ENCODE results near the gene SMARCA2.

DNA sequence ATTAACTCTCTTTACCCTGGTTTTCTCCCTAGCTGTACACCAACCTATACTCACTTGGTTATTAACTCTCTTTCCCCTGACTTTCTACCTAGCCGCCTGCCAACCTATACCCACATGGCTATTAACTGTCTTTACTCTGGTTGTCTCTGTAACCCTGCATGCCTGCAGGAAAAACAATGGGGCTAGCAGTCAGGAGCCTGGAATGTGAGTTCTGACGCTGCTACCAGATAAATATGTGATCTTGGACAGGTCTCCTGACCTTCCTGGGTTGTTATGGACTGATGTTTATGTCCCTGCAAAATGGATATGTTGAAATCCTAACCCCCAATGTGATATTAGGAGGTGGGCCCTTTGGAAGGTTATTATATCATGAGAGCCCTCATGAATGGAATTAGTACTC is 119.2 kb downstream of the SMARCA2 start:
- TF ChIP-seq FOXP2 (optimal IDR thresholded peaks at IDR 0.05; ENCODE audit: control extremely low read depth, extremely low read length, insufficient read depth) (no peak), POLR2AphosphoS5 (IDR thresholded peaks at IDR 0.05; ENCODE audit: borderline replicate concordance, low read depth, low read length) (no peak)
